NCI-H524 treated with DMSO at 0.1 percent for 48 hours (cell line): Measurements from ENCODE around the gene C1orf21.

Source experiments
- DNase-seq: peaks from one replicate; lab custom pipeline; 2025; lab: John Stamatoyannopoulos, UW

The C1orf21 gene

DNA sequence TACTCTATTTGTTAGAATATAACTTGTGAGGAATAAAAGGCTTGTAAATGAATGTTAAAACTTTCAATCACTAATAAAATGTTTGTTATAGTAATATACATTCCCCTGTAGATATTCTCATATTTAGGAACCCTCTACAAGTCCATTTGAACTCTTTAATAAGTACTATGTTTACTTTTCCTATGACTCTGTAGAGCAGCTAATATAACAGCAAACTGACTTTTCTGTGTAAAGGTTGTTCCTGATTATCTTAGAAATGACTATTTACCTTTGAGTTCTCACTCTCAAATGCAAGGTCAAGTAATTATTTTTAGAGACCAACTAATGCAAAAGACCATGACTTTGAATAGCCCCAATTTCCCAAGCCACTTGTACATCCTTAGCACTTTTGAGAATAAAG lies 130.3 kb downstream of the C1orf21 start:
- DNase-seq, result no peak

GRCh38 chr1:184518736-184519357 lies 132.0 kb downstream of the C1orf21 start:
- DNase-seq, result no peak

DNA sequence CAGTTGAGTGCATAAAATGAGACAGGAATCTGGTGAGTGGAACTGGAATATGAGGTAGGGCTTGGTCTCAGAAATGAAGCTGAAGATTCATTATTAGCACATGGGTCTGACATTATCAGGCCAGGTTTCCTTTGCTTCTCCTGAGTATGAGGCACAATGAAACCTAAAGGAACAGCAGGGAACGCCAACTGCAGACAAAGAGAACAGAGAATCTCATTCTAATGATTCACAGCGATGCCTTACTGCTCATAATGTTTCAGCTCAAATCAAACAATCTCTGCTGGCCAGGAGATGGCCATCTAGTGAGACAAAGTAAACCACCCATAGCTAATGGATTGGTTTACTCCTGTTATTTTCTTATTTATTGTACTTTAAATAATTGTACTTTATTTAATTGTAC lies 133.5 kb downstream of the C1orf21 start:
- DNase-seq, result no peak

DNA sequence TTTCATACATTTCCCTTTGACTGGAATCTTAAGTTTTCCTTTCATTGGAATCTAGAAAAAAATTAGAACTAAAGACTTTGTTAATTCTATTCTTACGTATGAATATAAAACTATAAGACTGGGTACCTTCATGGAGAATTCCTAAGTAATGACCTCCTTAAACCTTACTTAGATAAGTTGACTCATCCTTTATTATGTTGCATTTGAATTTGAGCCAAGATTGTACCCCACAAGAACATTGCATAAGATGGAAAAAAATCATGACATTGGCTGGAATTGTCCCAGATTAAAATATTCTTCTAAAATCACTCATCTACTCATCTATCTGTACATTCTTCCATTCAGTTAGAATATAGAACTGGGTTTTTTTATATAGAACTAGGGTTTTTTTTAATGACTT lies 137.4 kb downstream of the C1orf21 start:
- DNase-seq, result no peak

DNA sequence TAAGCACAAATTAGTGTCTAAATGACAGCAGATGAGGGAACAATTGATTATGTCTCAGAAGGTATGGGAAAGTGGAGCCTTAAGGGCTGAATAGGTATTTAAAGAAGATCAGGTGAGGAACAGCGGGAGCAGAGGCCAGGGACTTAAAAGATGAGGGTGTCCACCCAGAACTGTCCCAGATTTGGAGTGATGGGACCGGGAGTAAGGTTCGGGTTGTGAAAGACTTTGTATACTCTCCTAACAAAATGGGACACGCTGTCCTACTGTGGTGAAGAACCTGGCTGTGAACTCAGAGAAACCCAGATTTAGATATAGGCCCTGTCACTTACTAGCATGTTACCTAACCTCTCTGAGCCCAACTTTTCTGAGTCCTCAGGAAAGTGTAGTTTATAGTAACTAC lies 140.6 kb downstream of the C1orf21 start:
- no peak for DNase-seq

- DNase-seq, result no peak
These were observed 143.4 kb downstream of the C1orf21 start for GRCh38 chr1:184530226-184530625.

GRCh38 chr1:184531296-184531695 lies 144.5 kb downstream of the C1orf21 start:
- DNase-seq, result no peak

- DNase-seq, result no peak
These were observed 145.4 kb downstream of the C1orf21 start for GRCh38 chr1:184532199-184532598.

DNA sequence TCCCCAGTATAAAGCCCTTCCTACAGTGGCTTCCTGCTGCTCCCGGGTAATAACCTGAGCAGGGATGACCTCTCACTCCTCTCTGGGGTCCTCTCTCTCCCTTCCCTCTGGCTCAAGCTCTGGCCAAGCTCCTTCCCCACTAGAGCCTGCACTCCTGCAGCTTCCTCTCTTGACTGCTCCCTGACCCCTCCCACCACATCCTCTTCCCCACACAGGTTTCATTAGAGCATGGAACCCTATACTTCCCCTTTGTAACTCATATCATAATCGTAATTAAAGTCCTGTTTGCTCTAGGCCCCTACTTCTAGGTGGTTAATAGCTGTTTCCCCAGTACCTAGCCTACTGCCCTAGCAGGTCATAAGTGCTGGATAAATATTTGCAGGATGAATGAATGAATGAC lies 146.2 kb downstream of the C1orf21 start:
- no peak for DNase-seq

DNA sequence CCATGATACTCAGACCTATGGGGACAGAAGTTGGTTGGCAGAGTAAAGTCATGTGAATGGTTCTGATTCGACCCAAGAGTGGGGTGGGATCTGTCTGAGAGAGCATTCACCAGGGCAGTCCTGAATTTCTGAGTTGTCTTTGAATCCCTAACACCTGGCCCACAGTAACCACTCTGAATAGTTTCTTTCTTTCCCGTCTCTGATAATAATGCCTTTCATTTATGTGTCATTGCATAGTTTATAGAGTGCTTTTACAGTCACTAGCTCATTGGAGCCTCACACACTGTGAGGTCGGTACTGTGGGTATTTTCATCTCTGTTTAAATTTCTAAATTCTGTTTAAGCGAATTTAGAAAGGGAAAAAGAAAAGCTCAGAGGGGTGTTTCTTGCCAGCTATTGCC lies 147.1 kb downstream of the C1orf21 start:
- DNase-seq, result no peak

GRCh38 chr1:184534690-184535089 lies 147.9 kb downstream of the C1orf21 start:
- no peak for DNase-seq

- no peak for DNase-seq
These were observed 148.6 kb downstream of the C1orf21 start for GRCh38 chr1:184535191-184535970.

DNA sequence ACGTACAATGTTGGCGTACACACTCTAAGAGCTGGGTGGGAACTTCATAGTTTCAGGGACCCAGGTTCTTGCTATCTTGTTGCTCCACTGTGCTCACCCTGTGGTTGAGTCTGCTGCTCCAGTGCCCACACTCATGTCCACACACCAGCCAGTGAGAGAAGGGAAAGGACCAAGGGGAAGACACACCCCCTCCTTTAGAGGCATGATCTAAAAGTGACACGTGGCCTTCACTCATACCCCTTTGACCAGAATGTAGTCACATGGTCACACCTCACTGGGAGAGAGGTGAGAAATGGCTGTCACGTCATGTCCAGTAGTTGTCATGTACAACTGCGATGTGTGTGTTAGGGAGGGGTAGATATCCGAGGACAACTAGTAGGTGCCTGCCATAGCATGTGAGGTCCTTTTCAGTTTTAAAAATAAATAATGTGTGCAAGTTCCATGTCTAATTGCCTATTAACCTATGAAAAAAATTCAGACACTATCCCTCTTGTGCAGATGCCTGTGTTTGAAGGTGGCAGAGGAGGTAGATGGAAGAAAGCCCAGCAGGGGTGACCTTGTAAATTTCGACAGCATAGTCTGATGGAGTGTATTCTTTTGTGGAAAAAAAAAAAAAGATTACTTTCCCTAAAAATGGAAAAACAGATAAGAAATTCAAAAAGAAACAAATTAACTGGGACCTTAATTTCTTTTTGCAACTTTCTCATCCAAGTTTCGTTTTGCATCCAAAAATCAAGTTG lies 149.6 kb downstream of the C1orf21 start:
- no peak for DNase-seq

DNA sequence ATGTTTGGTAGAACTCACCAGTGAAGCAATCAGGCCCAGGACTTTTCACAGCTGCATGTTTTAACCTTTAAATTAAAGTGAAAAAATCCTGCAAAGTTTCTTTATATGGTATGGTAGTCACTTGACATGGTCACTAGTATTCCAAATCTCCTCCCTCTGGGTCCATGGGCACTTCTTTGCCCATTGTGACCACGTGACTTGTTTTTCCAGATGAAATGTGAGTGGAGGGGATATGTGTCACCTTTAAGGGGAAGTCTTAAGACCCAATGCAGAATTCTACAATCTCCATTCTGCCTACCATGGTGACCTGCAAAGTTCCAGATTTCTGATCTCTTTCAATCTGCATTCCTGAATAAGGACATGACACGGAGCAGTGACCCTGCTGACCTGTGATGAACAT lies 152.8 kb downstream of the C1orf21 start:
- no peak for DNase-seq

GRCh38 chr1:184541537-184542152 lies 154.8 kb downstream of the C1orf21 start:
- no peak for DNase-seq

- DNase-seq, result no peak
These were observed 155.5 kb downstream of the C1orf21 start for GRCh38 chr1:184542291-184542690.

DNA sequence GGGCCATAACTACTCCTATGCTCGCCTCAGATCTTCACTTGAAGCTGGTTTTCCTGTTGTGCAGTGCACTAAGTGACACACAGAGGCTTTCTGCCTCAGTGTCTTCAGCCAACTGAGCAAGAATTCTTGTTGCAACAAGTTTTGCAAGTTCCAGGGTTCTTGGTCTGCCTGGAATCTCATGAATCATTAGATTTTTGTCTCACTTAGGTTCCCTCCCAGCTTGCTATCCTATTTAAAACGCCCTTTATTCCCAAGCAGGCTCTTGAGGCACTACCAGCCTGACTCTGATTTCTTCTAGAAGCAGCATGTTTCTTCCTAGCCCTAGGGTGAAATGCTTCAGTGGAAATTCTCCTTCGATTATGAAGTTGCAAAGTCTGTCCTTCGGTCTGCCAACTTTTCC lies 158.8 kb downstream of the C1orf21 start:
- no peak for DNase-seq

DNA sequence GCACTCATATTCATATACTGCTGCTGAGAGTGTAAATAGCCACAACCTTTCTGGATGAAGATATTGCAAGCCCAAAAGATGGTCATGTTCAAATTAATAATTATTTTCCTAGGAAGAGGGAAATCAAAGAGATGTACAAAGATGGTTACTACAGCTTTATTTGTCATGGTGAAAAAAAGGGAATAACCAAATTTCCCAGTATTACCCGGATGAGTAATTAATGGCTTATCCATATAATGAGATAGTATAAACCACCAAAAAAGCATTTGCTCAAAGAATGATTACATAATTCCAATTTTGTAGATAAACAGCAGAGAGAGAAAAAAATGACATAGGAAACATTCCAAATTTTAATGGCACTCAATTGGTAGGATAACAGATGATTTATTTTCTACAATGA lies 165.6 kb downstream of the C1orf21 start:
- DNase-seq, result no peak

DNA sequence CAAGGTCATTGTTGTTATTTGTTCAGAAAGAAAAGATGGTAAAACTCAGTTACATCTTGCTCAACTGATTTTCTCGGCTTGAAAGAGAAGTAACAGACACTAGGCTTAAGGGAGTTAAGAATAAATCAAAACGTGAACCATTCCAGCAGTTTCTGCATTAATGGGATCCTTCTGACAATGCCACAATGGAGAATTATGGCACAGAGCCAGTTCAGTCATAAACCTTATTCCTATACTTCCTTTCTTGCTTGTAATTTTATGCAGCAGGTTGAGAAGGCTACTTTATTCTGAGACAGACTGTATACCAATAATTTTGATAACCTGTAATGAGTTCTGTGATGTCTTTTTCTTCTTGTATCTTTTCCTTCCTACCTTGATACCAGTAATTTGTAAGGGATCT lies 167.0 kb downstream of the C1orf21 start:
- DNase-seq, result no peak

DNA sequence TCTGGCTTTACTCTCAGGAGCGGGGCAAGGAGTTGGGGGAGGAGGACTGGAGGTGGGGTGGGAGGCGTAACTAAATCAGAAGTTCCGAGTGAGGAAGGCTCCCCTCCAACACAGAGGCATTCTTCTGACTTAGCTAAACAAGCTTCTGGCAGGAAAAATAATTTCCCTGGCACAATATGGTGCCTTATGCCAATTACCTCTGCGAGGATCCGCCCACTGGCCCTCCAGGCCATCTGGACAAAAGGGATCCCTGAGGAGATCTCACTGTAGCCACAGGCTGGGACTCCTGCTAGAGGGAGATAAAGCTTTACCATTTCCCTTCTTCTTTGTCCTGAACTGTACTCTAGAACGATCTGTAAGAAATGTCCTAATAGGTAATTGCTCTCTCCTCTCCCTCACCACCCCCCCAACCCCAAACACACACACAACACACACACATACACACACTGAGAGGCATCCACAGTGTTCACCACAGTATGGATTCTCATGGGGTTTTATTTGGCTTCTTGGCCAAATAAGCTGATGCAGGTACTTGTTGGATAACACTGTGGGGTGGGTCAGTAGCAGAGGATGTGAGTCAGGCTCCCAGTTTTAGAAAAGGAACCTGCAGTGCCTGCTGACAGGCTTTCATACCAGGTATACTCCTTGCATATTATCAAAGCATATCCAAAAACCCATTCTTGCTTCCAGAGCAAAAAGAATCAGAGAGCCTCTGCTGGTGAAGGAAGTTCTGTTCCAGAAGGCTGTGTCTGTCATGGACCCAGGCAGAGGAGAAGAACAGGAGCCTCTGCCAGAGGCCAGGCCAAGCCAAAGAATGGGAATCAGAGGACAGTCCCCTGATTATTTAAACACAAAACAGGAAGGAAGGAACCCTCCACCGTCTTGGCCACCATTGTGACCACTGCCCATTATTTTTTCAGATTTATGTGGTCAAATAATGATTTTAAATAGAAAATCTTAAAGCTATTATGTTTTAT lies 169.1 kb downstream of the C1orf21 start:
- DNase-seq, result peak; percentile 66

DNA sequence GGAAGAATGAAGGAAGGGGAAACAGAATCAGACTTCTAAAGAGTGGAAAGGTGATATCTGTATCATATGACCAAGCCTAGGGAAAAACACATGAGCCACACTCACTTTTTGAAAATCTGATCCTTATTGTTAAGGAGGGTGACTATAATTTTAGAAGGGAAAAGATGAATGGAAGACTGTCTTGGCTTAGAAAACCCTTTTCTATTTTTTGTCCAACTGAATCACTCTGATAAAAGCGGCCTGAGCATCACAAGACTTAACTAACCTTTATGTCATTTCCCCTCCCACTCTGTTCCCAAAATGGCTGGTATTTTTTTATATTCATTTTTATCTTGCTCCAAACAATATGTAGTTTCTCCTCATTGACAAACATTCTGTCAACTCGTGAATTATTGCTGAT lies 169.8 kb downstream of the C1orf21 start:
- no peak for DNase-seq
